GM18519 (cell line): ENCODE measurements around the gene RUNX2.
"Not testable (repeated sequence)": the region's sequence is repeated elsewhere in the genome, so short reads cannot be mapped to it uniquely, and the experiment has no call there.

Source experiments
- ATAC-seq: cut with Tn5 transposase; IDR thresholded peaks from one replicate; pipeline ENCODE4 v1.9.1; 2021; ENCODE audit warnings: mild to moderate bottlenecking, moderate library complexity; ENCODE audit not compliant: unreplicated experiment, low FRiP score

The RUNX2 gene

DNA sequence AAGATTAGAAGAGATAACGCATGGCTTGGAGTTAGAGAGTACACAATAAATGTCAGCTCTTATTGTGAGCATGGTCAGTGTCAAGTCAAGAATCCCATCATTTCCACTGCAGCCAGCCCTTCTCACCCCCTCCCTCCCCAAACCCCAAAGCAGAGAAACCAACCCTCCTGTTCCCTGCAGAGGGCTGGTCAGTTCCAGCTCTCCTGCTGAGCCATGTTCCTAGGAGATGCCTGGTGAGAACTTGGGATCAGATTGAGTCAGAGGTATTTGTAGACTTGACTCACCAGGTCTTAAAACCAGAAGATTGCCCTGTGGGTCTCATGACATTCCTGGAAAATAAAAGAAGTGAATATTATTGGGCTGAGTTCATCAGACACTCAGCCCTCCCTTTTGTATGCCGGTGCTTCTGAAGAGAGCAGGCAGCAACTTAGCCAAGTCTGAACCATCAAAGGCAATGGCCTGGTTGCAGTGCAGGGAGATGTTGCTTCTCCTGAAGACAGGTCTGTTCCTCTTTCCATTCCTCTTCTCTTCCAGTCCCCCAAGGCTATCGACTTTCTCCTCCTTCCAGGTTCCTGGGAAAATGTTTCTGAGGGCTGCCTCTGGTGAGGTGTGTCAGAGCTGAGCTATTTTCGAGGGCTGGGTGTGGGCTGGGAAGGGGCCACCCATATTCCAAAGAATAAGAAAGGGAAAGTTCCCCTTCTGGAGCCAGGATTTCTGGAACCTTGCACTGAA is 327.8 kb downstream of the RUNX2 start:
- no peak for ATAC-seq

DNA sequence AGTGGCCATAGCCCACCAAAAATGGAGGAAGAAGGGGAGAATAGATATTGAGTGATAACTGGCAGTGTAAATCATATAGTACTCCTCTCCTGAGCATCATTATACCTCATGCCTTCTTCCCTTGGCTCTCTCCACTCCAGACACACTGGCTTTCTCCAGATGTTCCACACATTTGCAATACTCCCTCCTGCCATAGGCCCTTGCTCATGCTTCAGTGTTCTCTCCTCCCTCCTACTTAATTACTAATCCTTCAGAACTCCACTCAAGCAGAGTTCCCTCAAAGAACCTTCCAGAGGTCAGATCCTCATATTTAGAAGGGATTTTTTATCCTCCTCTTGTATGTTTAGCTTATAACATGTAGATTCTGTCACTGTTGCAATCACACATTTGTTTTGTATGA is 329.1 kb downstream of the RUNX2 start:
- no peak for ATAC-seq

DNA sequence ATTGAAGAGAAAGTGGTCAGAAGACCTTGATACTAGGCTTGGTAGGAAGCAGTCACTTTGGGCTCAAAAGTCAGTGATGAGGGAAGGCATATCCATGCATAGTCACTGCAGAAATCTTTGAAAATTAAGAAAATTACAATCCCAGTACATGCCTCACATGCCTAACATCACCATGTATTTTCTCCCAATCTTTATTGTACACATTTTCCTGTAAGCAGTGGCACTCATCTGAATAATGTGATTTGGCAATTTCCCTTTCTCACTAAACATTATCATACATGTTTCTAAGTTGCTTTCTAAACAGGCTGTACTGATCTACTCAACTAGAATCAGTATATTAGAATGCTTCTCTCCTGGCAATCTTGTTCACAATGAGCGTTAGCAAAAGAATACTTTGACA is 330.3 kb downstream of the RUNX2 start:
- no peak for ATAC-seq

DNA sequence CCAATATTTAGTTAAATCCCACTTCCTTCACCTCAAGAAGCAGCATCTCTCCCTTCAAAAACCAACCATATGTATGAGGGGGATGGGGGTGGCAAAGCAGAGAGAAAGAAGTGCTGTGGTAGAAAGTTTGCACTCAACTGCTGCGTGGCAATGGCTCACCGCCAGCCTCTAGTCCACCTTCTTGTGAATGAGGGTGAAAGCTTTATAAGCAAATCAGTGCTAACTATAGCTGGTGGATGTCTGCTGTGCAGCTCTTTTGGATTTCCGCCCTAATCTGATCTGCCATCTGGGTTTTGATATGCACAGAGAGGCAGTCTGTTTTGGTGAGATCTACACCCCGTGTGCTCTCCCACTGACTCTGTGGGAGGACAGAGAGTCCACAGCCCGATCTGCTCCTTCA is 330.8 kb downstream of the RUNX2 start:
- ATAC-seq: no peak

DNA sequence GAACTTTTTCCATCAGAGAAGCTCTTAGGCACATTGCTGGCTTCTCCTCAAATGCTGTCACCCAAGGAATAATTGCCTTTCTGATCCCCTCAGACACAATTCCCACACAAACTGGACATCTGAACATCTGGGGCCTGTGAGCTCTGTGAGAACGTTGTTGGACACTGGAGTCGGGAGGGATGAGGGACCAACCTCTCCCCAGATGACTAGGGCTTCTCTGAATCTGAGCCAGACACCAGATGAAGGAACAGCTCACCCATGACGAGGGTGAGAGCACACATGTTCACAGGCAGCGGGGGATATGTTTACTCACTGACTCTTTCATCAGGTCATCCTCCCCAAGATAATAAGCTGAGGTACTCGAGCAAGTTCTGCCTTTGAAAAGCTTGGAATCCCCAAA is 333.5 kb downstream of the RUNX2 start:
- ATAC-seq: no peak

DNA sequence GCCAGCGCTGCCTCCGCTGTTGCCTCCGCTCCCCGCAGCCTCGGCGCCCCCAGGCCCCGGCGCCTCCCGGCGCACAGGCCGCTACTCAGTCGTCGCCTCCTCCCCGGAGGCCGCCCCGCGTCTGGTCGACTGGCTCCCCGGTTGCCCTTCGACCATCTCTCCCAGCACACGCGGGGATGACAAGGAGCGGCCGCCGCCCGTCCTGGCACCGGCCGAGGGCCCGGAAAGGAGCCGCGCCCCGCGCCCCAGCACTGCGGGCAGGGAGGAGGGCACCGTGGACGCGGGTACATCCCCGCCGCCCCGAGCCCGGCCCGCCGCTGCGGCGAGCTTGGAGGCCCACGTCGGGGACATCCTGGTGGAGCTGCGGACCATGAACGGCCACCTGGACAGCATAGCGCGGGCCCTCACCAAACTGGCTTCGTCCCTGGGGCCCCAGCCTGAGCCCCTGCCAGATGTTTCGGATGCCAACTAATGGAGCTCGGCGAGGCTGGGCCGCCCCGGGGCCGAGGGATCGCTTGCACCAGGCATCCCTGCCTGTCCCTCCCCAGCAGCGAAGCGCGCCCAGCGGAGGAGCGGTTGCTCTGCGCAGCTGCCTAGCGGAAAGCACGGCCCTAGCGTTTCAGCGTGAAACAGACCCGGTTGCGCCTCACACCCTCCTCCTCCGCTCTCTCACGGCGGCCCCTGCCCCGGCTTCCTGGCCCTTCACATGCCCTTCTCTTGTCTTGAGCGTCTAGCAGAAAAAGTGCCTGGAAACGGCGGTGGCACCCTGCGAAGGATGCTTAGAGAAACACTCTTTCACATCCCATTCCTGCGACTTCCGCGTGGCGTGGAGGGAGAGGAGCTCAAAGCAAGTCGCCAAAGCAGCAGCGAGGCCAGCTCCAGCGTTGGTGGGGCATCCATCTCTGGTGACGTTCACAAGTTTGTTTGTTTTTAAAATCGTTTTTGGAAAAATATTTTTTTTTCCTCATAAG is 335.4 kb downstream of the RUNX2 start:
- no peak for ATAC-seq

DNA sequence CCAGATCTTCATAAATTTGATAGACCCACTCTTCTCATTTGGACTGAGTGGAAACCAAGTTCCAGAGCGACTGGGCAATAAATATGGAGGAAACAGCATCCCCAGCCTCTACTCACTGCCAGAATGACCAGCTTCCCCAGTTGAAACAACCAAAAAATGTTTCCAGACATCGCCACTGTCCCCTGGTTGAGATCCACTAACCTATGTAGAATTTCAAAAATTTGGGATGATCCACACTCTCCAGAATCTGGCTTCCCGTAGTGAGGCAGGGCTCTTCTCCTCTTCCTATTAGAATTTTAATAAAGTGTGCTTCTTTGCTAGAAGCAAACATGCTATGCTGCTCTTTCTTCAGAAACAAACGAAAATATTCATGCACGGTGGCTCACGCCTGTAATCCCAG is 336.6 kb downstream of the RUNX2 start:
- ATAC-seq: no peak

DNA sequence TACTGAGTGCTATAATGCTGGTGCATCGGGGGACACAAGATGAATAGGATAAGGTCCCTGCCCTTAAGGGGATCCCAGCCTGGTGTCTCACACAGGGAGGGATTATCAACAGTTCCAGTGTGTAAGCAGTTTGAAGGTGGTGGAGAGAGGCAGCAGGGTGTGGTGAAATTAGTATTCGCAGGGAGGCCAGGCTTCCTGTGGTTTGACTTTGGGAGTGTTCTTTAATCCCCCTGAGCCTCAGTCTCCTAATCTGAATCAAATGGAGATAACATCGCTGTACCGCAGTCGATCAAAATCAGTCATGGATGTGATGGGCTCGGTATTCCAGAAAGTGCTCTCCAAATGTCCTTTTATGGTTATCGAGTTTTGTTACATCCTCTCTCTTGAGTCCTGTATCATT is 337.7 kb downstream of the RUNX2 start:
- no peak for ATAC-seq

DNA sequence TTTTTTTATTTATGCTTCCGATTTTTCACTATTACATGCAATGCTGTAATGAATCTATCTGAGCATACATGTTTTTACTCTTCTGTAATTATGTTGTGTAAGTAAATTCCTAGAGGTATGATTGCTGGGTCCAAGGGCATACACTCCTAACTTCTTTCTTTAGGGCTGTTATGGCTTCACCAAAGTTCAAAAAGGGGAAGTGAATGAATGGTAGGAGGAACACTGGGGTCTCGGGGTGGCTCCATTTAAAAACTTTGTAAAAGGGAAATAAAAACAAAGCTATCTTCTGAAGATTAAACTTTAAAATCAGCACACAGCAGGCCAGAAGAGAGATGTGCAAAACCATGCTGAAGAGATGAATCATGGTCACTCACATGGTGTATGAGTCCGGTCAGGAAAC is 338.7 kb downstream of the RUNX2 start:
- ATAC-seq: no peak

DNA sequence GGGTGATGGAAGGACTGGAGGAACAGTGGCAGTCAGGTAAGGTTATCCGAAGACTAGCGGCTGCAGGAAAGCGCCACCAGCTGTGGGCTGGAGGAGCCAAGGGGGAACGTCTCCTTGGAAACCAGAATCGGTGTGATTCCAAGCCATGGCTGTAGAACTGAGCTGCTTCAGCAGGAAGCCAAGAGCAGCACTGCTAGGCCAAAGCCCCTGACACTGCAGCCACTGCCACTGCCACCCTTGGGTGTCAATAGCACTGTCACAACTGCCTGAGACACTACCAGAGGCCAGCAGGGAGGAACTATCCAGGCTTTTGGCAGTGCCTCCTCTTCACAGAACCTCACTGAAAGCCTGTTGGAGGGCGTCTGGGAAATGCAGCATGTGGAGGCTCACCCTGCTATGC is 339.2 kb downstream of the RUNX2 start:
- ATAC-seq: no peak

DNA sequence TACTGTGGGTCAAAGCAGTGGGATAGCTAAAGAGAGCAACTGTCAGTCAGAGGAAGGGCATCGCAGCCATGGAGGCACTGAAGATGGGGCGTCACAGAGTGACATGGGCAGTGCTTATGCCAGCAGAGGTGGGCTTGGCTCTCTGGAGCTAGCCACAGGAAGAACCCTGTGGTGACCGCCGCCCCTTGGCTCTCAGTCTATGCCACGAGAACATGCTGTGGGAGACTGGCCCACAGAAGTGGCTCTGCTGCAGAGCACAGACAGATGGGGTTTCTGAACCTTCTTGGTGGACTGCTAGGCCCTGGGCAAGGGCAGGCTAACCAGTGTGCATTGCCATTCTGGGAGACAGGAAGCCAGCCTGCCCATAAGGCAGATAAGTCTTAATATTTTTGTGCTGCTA is 339.6 kb downstream of the RUNX2 start:
- ATAC-seq: no peak

DNA sequence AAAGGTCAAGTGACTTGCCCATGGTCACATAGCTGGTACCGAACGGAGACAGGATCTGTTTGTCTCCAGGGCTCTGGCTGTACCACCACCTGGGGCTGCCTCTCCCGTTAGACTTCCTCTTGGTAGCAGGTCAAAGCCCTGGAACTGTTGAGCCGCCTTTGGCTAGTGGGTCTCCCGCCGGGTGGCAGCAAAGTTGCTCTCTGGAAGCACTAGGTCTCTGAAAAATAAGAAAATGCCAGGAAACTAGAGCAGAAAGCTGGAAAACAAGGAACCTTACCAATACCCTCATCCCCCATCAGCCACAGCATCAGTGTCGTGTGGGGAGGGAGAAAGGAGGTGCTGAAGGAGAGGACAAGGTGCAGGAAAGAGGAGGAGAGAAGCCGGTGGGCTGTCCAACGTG is 340.6 kb downstream of the RUNX2 start:
- no peak for ATAC-seq

DNA sequence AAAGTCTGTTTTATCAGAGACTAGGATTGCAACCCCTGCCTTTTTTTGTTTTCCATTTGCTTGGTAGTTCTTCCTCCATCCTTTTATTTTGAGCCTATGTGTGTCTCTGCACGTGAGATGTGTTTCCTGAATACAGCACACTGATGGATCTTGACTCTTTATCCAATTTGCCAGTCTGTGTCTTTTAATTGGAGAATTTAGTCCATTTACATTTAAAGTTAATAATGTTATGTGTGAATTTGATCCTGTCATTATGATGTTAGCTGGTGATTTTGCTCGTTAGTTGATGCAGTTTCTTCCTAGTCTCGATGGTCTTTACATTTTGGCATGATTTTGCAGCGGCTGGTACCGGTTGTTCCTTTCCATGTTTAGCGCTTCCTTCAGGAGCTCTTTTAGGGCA is 345.0 kb downstream of the RUNX2 start:
- ATAC-seq: not testable (repeated sequence)

DNA sequence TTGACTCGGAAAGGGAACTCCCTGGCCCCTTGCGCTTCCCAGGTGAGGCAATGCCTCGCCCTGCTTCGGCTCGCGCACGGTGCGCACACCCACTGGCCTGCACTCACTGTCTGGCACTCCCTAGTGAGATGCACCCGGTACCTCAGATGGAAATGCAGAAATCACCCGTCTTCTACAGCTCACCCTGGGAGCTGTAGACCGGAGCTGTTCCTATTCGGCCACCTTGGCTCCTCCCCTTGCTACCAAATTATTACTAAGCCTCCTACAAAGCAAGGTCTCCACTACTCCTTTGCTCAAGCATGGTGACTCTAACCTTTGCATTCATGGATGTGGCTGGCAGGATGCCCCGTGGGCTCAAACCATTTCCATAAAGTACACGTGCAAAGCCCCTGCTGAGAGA is 347.0 kb downstream of the RUNX2 start:
- ATAC-seq: not testable (repeated sequence)

DNA sequence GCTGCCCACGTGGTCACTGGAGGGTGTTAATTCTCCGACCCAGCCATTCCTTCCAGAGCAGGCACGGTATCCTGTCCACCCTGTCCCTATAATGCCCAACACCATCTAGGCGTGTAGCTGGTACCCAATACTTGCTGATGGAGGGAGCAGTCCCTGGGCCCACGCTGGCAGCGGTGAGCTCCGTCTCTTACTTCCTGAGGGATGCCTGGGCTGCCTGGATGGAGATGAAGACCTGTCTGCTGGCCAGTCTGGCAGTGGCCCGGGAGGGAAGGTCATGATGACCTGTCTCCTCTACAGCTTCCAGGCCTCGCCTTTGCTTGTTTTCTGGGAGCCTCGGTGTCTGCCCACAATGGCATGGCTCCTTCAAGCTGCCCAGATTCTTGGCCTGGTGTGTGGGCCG is 347.5 kb downstream of the RUNX2 start:
- ATAC-seq: no peak

DNA sequence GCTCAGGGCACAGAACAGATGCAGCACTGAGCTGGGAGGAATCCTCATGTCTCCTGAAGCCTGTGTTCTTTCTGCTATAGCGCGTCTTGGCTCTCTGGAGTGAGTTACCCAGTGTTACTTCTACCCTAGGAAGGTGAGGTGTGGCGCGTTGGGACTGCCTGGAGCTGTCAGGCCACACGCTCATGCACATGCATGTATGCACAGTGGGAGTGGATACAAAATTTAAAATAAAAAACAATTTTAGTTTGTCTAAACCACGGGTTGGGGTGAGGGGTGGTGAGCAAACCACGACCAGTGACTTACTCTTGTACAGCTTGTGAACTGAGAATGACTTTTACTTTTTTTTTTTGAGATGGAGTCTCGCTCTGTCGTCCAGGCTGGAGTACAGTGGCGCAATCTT is 348.2 kb downstream of the RUNX2 start:
- ATAC-seq: no peak

DNA sequence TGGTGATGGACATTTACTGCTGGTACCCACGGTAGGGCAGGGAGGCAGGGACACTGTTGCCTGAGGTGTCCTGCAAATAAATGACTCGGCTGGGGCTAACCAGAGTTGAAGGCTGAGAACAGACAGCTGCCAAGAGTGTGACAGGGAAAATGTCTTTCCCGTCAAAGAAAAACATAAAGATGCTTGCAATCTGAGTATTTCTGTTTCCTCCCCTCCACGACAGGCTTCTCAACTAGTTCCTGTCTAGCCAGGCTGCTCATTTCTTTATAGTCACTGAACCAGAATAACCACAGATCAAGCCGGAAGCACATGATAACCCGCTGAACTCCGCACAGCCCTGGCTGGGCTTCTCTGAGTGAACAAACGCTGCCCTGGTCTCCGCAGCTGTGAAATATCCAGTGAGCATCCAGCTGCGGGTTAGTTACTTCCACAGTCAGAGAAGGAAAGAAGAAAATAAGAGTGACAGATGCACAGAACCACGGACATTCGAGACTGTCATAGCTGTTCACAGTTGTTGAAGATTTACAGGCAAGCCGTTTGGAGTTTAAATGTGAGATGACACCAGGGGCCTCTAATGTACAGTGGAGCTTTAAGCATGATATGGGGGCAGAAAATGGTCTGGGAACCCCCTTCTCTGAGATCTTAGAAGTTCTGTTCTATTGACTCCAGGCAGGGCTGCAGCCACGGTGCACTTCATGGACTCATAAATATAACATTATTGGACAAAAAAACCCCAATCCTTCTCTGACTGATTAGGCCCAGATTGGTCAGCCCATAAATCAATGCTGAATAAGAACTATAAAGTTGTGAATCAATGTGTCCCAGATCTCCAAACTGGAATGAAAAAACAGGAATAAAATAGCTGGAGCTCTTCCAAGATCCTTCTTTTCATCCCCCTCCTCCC is 349.5 kb downstream of the RUNX2 start:
- peak; percentile 39 for ATAC-seq

DNA sequence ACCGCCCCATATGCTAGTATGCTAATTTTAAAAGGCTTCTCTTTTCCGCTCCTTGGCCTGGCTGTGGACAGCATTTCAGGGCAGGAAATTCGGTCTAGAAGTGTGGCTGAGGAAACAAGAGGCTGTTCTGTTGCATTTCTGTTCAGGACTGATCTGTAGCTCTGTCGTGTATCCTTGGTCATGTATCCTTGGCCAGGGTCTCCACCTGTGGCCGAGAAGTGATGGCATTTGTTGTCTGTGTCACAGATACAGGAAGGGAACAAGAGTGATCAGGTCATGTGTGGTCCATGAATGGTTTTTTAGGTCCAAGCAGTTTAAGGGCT is 350.1 kb downstream of the RUNX2 start:
- ATAC-seq: no peak

DNA sequence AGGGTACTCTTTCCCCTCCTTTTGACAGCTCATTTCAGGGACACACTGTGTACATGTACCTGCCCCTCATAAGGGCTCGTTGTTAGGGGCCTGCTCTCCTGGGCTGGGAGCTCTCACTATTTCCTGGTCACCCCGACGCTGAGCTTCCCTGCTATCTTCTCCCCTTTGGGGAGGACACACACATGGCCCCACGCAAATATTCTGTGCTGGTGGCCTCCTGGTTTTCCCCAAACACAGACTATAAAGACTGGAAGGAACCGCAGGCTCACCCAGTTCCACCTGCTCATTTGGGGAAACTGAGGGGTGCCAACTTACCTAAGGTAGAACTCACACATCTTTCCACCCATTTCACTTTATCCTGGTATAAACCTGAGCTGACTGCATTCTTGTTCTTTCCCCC is 351.0 kb downstream of the RUNX2 start:
- ATAC-seq: no peak

DNA sequence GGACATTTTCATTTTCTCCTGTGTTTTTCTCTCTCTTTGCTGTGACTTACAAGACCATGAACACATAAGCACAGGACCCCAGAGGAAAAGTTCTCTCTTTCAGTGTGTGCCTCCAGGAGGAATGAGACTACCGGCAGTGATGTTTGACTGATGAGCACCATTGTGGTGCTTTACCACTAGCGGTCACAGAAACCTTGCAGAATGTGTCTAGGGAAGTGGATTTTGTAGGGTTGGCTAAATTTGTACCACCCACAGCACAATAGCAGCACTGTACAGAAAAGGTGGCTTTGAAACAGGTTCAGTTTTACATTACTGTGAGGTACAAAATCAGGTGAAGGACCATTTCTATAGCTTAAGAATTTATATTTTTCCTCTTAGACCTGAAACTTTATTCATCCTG is 351.5 kb downstream of the RUNX2 start:
- ATAC-seq: no peak
